Pulmonary artery endothelial cell (primary cell): ENCODE measurements around the gene FARS2. TPM values are rescaled to one million over a fixed set of nuclear protein-coding genes. Genes with fewer than 3 reads are reported as not detected.
"Not testable (repeated sequence)": the region's sequence is repeated elsewhere in the genome, so short reads cannot be mapped to it uniquely, and the experiment has no call there.

ENCODE experiments used
- DNase-seq: peaks from one replicate; pipeline ENCODE4 v3.0.0-alpha.2; 2011; ENCODE audit warnings: low read depth, low spot score
- total RNA-seq: library from RNA; depleted of rRNA; stranded (reverse); fragments of >200 nt; gene quantifications from 2 replicates; pipeline ENCODE4 v1.2.3, GENCODE V29; 2014

The FARS2 gene
- total RNA-seq, 1 donor from 2014 or later = 33.0 TPM

DNA sequence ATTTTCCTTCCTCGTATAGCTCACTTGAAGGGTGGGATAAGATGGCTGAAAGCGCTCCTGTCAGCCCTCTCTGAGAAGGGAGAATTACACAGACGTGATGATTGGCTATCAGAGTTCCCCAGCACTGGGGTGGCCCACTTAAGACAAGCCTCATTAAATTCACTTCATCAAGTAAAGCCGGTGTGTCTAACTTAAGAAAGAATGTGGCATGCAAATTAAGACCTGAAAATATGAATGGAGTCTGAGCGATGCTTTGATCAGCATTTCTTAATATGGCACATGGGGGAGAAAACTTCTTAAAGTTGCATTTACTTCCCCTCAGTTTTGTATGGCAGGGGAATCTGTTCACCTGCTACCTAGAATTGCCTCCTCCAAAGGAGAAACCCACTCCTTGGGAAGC lies 369.3 kb downstream of the FARS2 start:
- no peak for DNase-seq

DNA sequence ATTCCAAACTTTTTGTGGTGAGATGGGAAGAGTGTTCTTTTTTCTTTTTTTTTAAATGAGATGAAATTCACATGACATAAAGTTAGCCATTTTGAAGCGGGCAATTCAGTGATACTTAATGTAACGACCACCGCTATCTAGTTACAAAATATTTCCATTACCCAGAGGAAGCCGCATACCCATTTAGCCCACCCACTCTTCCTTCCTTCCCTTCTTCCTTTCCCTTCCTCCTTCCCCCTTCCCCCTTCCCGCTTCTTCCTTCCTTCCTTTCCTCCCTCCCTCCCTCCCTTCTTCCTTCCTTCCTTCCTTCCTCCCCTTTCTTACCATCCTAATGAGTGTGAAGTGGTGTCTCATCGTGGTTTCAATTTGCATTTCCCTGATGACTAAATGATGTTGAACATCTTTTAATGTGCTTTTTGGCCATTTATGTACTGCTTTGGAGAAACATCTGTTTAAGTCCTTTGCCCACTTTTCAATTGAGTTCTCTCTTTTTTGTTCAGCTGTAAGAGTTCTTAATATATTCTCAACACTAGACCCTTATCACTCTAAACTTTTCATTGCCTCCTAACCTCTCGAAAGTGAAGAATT lies 371.1 kb downstream of the FARS2 start:
- DNase-seq = no peak

DNA sequence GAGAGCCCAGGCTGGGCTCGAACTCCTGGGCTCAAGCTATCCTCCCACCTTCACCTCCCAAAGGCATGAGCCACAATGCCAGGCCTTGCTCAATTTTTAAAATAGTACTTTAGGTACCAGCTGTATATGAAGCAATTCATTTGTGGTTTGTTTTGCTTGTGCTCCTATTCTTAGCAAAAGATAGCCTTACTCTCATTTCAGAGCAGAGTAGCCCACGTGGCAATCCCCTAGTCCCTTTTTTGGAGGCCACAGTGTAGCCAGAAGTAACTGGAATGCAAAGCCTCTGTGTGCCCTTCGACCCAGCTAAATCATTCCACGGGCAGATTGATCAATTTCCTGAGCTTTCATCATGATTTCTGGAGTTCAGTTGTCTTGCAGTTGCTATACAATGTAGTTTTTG lies 373.2 kb downstream of the FARS2 start:
- DNase-seq = no peak

DNA sequence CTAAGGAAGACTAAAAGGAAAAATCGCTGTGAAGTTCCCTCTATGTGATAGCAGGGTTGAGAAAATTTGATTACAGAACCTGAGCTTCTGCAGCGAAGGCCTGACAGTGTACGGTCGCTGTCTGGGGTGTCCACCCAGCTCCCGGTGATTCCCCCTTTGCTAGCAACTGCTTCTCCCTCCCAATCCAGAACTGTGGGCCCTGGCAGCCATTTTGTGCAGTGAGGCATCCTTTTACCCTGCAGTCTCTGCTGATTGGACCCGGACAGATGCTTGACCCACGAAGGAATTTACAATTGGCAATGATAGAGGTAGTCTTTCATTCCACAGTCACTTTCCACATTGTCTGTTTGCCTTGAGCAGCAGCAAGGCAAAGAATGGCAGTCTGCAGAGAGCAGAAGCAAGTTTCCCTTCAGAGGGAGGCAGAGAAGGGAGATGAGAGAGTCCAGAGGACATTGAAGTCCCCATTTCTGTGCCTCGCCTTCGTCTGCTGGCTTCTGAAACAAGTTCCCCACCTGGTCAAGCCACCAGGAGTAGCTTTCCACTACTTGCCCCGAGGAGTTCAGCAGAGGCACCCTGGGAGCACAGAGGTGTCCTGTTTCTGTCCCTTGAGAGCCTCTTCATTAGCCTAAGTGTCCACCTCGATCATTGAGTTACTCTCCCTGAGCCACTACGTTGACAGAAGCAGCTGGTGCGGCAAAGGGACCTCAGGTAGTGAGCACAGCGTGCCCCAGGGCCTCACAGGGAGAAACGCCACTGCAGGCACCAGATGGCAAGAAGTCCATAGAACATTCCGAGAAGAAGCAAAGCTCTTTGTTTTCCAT lies 375.1 kb downstream of the FARS2 start:
- no peak for DNase-seq

DNA sequence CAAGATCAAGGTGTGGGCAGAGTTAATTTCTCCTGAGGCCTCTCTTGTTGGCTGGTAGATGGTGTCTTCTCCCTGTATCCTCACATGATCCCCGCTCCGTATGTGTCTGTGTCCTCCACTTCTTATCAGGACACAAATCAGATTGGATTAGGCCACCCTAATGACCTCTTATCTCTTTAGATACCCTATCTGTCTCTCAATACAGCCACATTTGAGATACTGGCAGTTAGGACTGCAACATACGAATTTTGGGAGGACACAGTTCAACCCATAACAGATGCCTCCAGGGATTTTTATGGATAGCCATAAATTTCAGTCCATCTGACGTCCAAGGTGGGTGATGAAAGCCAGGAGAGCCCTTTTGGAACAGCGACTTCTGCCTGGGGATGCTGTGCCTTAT lies 376.4 kb downstream of the FARS2 start:
- DNase-seq = no peak

DNA sequence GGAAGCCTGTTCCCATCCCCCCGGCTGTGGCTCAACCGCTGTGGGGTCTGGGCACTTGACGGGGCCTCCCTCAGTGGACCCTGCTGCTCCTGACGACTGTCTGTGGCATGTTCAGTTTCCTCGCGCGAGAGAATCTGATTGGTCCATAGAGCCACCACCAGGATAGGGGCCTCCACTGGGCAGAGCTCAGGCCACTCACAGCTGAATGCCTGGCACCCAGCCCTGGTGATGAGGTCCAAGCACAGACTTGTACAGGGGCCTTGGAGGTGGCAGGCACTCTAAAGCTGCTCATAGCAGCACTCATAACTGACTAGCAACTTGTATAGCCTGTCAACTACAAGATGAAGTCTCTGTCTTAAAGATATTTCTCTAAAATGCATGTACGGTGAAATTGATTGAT lies 377.4 kb downstream of the FARS2 start:
- no peak for DNase-seq

DNA sequence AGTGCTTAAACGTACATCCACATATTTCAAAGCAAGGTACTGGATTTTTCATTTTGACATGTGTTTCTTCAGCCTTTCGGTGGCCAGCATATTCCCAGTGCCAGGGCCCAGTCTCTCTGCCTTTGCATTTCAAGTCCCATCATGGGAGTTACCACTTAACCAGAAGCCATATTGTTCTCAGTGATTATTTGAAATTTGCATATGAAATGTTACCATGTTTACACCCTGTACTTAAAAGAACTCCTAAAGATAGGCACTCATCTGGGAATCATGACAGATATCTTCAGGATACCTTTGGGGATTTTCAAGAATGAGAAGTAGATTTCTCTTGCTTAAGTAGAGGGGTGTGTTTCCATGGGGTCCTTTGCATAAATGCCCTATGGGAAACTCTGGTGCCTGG lies 377.9 kb downstream of the FARS2 start:
- no peak for DNase-seq

DNA sequence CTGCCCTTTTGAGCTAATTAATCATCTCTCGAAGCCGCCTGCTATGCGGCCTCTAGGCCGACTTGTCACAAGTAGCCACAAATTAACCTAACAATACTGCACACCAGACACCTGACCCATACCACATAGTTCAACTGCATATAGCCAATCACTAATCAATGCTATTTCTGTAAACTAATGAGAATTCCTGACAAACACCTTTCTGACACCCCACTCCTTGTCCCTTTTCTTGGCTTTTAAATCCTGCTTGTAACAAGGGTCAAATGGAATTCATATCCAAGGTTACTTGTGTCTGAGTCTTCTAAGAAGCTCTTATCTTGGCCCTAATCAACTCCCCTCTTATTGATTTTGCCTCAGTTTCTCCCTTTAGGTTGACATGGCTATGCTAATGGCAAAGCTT lies 379.3 kb downstream of the FARS2 start:
- no peak for DNase-seq

DNA sequence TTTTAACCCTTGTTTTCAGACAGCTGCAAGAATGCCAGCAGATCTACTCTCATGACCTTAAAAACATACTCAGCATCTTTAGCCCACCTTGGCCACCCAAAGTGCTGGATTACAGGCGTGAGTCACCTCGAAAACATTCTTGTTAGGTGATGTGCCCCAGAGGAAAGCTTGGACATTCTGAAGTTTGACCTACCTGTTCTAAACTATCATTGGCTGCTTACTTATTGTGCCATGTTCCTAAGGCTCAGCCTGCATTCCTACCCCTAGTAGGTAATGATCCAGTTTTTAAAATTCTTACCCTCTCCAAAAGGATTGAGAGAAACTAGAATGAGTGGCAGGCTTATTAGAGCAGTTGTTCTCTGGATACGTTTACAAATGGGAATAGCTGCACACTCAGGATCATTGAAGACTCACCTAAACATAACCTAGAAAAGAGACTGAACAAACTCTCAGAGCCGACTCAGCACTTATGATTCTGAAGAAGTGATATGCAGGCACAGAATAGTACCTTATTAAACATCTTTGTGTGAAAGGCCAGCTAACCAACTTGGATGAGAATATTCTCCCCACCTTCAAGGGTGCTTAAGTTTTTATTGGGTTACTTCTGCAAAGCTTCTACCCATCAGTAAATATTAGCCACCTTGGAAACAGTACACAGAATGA lies 383.3 kb downstream of the FARS2 start:
- DNase-seq = no peak

DNA sequence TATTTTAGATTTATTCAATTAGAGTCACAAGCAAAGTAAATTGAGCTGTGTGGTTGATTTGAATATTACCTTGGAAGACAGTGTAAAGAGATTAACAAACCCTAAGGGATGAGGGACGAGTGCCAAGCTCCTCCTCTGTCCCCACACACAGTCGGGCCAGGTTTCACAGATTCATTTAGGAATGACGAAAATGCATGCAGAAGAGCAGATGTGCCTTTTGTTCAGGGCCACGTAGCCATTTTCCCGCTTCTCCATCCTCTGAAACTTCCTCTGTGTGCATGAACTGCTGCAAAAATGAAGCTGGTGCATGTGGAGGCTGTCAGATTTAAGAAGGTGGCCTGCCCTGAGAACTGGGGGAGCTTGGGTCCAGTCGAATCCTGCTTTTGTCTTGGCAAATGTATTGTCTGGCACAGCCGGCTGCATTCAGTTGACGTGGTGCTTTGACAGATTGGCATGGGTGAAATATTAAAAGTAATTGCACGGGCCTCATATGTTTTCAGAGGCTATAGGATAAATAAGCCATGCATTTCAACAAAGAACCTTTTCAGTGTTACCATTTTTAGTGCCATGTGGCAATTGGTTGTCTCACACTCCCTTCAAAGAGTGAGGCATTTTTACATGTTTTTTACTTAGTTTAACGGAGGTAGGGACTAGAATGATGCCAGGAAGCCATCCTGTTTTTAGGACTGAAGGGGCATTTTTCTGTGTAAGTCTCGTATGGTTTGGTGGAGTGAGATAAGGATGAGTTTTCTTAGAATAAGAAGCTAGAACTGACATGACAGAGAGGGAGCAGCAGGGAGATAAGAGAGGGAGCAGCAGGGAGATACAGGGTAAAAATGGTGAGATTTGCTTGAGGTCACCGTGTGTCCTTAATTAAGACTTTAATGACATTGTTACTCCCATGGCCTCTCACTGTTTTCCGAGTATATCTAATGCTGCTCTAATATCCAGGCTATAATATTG lies 384.3 kb downstream of the FARS2 start:
- no peak for DNase-seq

DNA sequence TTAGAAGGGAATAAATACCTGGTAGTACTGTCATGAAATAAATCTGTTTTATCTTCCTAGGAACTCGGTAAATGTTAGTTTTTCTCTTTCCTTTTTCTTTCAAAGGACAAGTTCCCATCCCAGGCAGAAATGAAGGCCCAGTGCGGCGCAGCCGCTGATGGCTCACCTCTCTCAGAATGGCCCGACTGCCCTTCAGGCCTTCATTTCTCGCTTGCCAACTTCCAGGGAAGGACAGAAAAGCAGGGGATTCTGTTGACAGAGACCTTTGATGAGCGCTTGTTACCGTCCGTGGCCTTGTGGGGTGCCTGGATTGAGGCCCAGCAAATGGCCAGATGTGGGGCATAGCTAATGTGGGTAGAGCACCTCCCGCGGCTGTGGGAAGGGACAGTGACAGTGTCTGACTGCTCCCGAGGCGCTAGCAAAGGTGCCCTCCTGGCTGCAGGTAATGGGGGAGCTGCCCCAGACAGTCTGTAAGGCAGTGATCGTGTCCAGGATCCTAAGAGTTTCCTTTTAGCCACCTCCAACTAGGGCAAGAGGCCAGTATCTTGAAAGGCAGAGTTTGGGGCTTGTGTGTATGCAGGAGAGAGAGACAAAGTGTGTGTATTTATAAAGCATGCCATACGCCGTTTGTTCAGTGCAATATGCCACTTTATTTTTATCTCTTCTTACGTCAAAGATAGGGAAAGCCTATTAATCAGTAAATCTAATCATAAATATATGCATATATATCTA lies 391.3 kb downstream of the FARS2 start:
- DNase-seq = no peak

DNA sequence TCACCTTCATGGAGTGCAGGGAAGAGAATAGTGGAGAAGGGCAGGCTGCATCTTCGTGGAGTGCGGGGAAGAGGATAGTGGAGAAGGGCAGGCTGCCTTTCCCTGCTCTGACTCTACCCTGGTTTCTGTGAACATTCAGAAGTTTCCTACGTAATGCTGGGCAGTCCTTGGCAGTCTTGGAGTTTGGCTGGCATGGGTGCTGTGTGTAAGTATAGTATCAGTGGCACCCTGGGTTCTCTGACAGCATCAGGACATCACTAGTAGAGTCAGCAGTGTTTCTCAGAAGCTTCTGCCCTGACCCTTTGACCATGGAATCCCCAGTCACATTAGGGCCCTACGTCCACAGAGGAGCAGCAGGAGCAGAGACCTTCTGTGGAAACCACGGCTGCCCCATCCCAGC lies 392.5 kb downstream of the FARS2 start:
- DNase-seq = no peak

DNA sequence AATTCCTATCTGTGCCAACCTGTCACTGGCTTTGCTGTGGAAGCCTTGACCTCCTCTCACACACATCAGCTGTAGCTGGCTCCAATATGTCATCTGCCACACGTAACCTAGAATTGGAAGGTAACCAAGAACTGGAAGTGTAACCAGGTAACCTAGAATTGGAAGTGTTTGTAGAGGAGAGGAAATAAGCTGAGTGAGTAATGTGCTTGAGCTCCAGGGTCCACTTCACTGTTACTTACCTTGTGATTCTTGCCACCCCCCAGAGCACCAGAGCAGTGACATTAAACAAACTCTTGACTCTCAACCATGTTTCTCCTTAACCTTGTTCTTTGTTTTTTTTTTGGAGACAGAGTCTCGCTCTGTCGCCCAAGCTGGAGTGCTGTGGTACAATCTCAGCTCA lies 394.9 kb downstream of the FARS2 start:
- DNase-seq = no peak

DNA sequence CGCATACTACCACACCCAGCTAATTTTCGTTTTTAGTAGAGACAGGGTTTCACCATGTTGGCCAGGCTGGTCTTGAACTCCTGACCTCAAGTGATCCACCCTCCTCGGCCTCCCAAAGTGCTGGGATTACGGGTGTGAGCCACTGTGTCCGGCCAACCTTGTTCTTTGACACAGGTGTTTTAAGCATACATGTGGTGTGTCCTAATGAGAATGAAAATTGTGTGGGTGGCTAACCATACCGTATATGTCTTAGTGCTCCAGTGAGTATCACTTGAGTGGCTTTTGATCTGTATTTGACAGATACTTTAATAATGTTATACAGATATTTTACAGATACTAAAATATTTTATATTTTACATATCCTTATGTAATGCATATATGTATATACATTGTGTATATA lies 395.4 kb downstream of the FARS2 start:
- not testable (repeated sequence) for DNase-seq

DNA sequence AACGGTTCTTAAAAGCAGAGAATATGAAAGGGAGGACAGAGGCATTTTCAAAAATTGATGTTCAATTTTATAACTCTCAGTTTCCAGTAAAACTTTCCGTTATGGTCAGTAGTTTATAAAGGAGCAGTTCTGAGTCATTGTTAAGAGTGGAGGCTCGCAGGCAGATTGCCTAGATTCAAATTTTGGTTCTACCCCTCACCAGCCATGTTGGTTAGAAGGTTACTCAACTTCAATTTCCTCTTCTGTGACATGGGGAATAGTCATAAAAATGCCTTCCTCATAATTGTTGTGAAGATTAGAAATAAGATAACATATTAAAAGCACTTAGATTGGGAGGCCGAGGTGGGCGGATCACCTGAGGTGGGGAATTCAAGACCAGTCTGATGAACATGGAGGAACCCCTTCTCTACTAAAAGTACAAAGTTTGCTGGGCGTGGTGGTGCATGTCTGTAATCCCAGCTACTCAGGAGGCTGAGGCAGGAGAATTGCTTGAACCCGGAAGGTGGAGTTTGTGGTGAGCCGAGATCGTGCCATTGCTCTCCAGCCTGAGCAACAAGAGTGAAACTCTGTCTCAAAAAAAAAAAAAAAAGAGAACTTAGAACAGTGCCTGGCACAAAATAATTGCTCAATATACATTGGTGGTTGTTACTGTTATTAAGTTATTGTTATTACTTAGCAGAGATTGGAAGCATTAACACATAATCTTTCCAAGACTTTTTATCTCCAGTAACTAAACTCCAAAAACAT lies 396.5 kb downstream of the FARS2 start:
- DNase-seq = no peak

DNA sequence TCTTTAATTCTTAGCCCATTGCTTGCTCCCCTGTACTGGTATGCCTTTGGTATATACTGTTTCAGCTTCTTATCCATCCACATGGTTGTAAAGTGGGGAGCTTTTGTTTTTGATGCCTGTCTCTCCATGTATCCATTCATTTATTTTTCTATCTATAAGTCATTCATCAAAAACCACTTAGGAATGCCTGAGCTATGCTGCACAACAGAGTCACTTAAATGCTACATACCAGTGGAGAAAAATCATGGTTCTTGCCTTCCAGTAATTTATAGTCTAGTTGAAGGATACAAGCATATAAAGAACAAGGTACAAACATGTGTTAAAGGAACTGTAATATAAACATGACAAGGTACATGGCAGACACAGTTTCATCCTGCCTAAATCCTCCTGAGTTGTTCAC lies 398.2 kb downstream of the FARS2 start:
- DNase-seq = no peak

DNA sequence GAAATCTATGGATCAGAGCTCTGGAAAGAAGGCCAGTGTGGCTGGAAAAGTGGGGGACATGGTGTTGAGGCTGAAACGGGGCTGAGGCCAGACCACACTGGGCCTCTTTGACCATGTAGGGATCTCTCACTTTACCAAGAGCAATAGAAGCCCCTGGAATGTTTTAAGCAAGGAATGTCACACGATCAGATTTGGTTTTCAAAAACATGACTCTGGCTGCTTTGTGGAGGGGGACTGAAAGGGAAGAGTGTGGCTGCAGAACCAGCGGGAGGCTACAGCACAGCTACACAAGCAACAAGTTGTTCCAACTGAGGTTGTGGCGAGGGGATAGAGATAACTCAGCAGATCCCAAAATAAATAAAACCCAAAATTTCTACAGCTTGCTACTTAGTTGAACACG lies 399.5 kb downstream of the FARS2 start:
- DNase-seq = no peak

DNA sequence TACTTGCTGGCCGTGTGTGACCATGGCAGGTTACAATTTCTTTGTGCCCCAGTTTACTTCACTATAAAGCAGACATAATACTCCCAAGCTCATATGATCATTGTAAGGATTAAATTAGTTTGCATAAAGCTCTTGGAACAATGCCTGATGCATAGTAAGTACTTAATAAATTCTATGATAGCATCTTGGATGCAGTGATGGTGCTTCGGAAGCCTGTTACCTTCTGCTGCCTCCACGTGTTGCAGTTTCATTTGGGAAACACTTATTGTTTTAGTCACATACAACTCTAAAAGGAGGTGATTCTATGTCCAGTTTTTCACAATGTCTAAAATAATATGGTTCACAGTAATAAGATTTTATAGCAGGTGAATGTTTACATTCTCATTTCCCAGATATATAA lies 401.5 kb downstream of the FARS2 start:
- no peak for DNase-seq

DNA sequence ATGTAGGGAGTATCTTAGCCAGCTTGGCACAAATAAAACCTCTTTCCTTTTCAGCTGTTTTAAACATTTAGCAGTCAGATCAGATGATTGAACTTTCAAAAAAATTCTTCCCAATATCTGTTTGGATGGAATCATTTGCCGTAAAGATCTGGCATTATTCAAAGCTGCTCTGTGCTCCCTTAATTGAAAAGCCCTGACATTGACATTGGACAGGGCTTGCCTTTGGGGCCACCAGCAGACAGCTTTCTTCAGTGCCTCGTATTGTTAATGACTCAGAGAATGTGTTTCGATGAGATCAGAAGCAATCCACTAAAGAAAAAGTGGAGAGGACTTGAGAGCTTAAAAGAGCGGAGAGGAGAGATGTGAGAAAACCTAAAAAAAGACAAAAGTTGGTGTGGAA lies 401.9 kb downstream of the FARS2 start:
- DNase-seq = no peak

DNA sequence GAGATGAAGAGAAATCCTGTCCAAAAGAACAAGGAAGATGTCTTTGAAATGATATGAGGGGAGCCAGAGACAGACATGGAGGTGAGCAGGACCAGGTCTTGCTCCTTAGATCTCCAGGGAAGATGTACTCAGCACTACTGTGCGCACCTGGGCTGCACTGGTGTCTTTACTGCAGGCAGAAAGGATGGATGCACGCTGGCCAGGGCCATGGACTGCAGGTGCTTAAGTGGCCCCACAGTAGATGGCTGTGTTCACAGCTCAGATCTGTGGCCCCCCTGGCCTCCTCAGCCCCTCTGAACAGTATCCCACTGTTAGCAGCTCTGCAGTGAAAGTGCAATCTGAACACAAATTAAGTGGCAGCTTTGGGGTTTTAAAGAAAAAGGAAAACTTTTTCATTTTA lies 402.4 kb downstream of the FARS2 start:
- no peak for DNase-seq
